Mucosa of descending colon (tissue), 3 donors: Measurements from ENCODE around the gene CHRNA5. TPM values are rescaled to one million over a fixed set of nuclear protein-coding genes. Genes with fewer than 3 reads are reported as not detected.
"Not testable (repeated sequence)": the region's sequence is repeated elsewhere in the genome, so short reads cannot be mapped to it uniquely, and the experiment has no call there.

Source experiments
- ATAC-seq: fragments of 200-7000 bp; cut with Tn5 transposase; one replicate; pipeline ENCODE4 v1.9.1; 2020; ENCODE audit warnings: mild to moderate bottlenecking, moderate library complexity
- DNase-seq, 3 donors: peaks; one replicate each; pipeline ENCODE4 v3.0.0-alpha.2; 2020
- H3K36me3 ChIP-seq: fragments of 200-600 bp; one replicate; pipeline ENCODE4 v1.8.0; 2021; ENCODE audit warnings: low read depth, mild to moderate bottlenecking
- H3K4me1 ChIP-seq: fragments of 200-600 bp; one replicate; pipeline ENCODE4 v1.8.0; 2021; ENCODE audit warnings: low read depth, mild to moderate bottlenecking
- H3K4me3 ChIP-seq: fragments of 200-600 bp; one replicate; pipeline ENCODE4 v1.8.0; 2021; ENCODE audit warnings: mild to moderate bottlenecking
- H3K9me3 ChIP-seq: fragments of 200-600 bp; one replicate; pipeline ENCODE4 v1.8.0; 2021; ENCODE audit warnings: mild to moderate bottlenecking
- intact Hi-C, 2 donors: fragments of 100-400 bp; cut with DNase I in 1 of 2; cut with micrococcal nuclease in 1 of 2; formaldehyde crosslinking; loops; one replicate each; pipeline versions ENCODE4 v1.11.0 to v1.11.1; 2022; cut with DNase I, micrococcal nuclease
- total RNA-seq, 3 donors: library from RNA; stranded (reverse); fragmentation: NEBNext Ultra II Directional in 2 of 3; extraction: Animal tissue kit (Norgen Biotek cat#: 25700) in 2 of 3; gene quantifications; one replicate each; pipeline versions ENCODE4 v1.2.1 to v1.2.4, GENCODE V29; 2021 to 2023
- TF ChIP-seq, protein P1 (sequence below): fragments of 200-600 bp; IDR thresholded peaks from one replicate; pipeline ENCODE4 v1.8.0; 2022; ENCODE audit warnings: antibody characterized with exemption, mild to moderate bottlenecking
- donor health status: DM: no; HTN: no; CAD: no; lungs with moderate emphysema.
- donor health status: DM: no; HTN: no; CAD: no.
- donor health status: DM: no; HTN: yes; CAD: no.

Gene CHRNA5
- total RNA-seq, 3 donors from 2014 or later, result 2.5 to 4.0 (median 3.1) TPM

DNA sequence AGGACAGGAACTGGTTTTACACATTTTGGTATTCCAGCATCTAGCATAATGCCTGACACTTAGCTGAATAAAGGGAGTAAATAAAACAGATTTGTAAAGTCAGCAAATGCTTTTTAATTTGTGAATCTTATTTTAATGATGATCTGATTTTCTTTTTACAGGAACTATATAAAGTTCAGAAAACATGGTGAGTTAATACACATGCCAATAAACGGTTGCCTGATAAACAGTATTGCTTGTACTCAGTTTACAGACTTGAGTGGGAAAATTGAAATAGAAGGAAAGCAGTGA, 23.6 kb upstream of the CHRNA5 start:
- intact Hi-C loops, result no loop called here
- Histone ChIP-seq H3K4me3 (no peak overlapping the region), H3K4me1 (peaks cover 10% of the 10 kb centered on the region), H3K36me3 (peaks cover 7% of the 10 kb centered on the region), H3K9me3 (no peaks in the 10 kb centered on the region)
- TF ChIP-seq, protein P1, sequence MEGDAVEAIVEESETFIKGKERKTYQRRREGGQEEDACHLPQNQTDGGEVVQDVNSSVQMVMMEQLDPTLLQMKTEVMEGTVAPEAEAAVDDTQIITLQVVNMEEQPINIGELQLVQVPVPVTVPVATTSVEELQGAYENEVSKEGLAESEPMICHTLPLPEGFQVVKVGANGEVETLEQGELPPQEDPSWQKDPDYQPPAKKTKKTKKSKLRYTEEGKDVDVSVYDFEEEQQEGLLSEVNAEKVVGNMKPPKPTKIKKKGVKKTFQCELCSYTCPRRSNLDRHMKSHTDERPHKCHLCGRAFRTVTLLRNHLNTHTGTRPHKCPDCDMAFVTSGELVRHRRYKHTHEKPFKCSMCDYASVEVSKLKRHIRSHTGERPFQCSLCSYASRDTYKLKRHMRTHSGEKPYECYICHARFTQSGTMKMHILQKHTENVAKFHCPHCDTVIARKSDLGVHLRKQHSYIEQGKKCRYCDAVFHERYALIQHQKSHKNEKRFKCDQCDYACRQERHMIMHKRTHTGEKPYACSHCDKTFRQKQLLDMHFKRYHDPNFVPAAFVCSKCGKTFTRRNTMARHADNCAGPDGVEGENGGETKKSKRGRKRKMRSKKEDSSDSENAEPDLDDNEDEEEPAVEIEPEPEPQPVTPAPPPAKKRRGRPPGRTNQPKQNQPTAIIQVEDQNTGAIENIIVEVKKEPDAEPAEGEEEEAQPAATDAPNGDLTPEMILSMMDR, result no peak
- DNase-seq, result no peak
- no peak for ATAC-seq

DNA sequence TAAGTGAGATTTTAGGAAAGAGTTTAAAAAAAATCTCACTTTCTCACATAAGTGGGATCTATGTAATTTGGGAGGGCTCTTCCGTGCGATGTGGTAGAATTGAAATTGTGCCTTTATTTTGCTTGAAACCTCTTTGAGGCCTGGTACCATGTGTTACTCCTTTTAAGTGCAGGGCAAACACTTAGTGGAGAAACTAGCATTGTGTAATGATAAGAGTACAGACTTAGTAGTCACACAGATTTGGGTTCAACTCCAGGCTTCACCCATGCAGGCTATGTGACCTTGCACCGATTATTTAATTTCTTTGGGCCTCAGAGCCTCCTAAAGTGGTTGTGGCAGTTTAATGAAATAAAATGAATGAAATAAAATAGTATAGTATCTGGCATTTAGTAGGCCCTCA, 22.7 kb upstream of the CHRNA5 start:
- ATAC-seq (no peak), DNase-seq (no peak)
- intact Hi-C loops, result no loop called here

DNA sequence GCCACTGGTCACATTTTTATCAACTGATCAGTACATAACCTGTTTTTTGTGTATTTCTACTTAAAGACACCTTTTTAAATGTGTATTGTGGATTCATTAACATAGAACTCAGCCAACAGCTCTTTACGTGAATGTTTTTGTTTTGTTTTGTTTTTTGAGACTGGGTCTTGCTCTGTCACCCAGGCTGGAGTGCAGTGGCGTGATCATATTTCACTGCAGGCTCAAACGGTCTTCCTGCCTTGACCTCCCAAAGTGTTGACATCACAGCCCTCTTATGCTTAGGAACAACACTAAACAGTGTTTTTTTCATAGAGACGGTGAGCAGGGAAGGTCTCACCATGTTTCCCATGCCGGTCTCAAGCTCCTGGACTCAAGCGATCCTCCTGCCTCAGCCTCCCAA, 15.1 kb upstream of the CHRNA5 start:
- Histone ChIP-seq H3K9me3 (no peaks in the 10 kb centered on the region), H3K36me3 (peaks cover 17% of the 10 kb centered on the region), H3K4me1 (no peaks in the 10 kb centered on the region), H3K4me3 (no peak overlapping the region)
- TF ChIP-seq, protein P1, result no peak
- intact Hi-C loops, result no loop called here
- no peak for DNase-seq
- no peak for ATAC-seq

More for the DNA sequence above, 22.7 kb upstream of the CHRNA5 start:
- no peaks in the 10 kb centered on the region for H3K9me3 ChIP-seq
- TF ChIP-seq, protein P1, result no peak
- no peak overlapping the region for H3K4me3 ChIP-seq
- H3K36me3 ChIP-seq, result peaks cover 7% of the 10 kb centered on the region
- peaks cover 10% of the 10 kb centered on the region for H3K4me1 ChIP-seq

DNA sequence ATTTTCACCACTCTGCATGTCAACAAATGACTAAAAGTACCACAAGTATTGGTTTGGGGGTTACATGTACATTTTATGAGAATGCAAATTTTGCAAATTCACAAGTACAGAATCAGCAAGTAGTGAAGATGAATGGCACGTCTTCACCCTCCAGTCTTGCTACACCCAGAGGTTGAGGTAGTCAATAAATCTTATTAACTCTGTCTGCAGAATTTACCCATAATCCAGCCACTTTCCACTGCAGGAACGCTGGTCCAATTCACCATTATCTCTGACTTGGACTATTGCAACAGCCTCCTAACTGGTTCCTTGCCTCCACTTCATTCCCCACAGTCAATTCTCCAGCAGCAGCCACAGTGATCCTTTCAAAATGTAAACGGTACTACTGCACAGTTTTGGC, 14.5 kb upstream of the CHRNA5 start:
- H3K4me1 ChIP-seq, result no peaks in the 10 kb centered on the region
- intact Hi-C loops, result no loop called here
- H3K9me3 ChIP-seq, result no peaks in the 10 kb centered on the region
- ATAC-seq, result no peak
- DNase-seq, result no peak
- no peak overlapping the region for H3K4me3 ChIP-seq
- TF ChIP-seq, protein P1, result no peak
- peaks cover 14% of the 10 kb centered on the region for H3K36me3 ChIP-seq

GRCh38 chr15:78551902-78552301, 13.4 kb upstream of the CHRNA5 start:
- DNase-seq, result no peak
- Histone ChIP-seq H3K36me3 (peaks cover 10% of the 10 kb centered on the region), H3K9me3 (no peaks in the 10 kb centered on the region), H3K4me3 (no peak overlapping the region), H3K4me1 (no peaks in the 10 kb centered on the region)
- TF ChIP-seq, protein P1, result no peak
- no peak for ATAC-seq
- intact Hi-C loops, result no loop called here

DNA sequence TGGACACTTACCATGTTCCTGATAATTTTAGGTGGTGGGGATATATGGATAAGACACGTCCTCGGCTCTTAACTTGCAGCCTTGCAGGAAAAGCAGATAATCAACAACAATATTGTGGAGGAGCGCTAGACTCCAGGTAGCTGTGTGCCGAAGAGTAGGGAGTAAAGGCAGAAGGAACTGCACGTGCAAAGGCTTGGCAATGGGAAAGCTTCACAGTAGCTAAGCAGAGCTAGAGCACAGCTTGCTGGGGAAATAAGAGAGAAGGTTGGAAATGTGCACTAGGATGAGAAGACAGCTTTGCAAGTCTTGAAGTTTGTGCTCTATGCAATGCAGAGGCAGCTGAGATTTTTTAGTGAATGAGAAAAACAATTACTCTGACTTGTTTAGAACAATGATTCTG, 12.7 kb upstream of the CHRNA5 start:
- H3K9me3 ChIP-seq, result no peaks in the 10 kb centered on the region
- intact Hi-C loops, result no loop called here
- H3K4me3 ChIP-seq, result no peak overlapping the region
- peaks cover 10% of the 10 kb centered on the region for H3K36me3 ChIP-seq
- DNase-seq, result no peak
- H3K4me1 ChIP-seq, result no peaks in the 10 kb centered on the region
- no peak for ATAC-seq
- TF ChIP-seq, protein P1, result no peak

DNA sequence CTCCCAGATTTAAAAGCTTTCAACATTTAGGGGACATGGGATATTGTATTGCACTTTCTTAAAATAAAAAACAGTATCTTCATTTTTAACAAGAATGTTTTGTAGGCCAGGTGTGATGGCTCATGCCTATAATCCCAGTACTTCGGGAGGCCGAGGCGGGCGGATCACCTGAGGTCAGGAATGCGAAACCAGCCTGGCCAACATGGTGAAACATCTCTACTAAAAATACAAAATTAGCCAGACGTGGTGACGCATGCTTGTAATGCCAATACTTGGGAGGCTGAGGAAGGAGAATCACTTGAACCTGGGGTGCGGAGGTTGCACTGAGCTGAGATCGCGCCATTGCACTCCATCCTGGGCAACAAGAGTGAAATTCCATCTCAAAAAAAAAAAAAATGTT, 5.1 kb upstream of the CHRNA5 start:
- H3K36me3 ChIP-seq, H3K4me1 ChIP-seq, ATAC-seq, H3K9me3 ChIP-seq, intact Hi-C loops, H3K4me3 ChIP-seq, DNase-seq: not testable (repeated sequence)
